Stomach (tissue), 4 donors: ENCODE measurements around the gene TET3.

Experiments
- POLR2A ChIP-seq, 4 donors: fragments of 450-650 bp; IDR thresholded peaks; one replicate each; pipeline ENCODE4 v1.6.1; 2016; ENCODE audit warnings: antibody characterized with exemption in 4 of 4, control low read depth in 2 of 4, mild to moderate bottlenecking in 1 of 4, moderate library complexity in 1 of 4
- TF ChIP-seq, protein P1 (sequence below), 7 experiments: fragments of 450-650 bp in 4 of 7; fragments of 200-600 bp in 3 of 7; sonication (generic) in 3 of 7; IDR thresholded peaks; one replicate each; pipeline ENCODE4 v1.5.1; 2016 to 2019; ENCODE audit warnings: antibody characterized with exemption in 7 of 7, control low read depth in 2 of 7, mild to moderate bottlenecking in 1 of 7

DNA sequence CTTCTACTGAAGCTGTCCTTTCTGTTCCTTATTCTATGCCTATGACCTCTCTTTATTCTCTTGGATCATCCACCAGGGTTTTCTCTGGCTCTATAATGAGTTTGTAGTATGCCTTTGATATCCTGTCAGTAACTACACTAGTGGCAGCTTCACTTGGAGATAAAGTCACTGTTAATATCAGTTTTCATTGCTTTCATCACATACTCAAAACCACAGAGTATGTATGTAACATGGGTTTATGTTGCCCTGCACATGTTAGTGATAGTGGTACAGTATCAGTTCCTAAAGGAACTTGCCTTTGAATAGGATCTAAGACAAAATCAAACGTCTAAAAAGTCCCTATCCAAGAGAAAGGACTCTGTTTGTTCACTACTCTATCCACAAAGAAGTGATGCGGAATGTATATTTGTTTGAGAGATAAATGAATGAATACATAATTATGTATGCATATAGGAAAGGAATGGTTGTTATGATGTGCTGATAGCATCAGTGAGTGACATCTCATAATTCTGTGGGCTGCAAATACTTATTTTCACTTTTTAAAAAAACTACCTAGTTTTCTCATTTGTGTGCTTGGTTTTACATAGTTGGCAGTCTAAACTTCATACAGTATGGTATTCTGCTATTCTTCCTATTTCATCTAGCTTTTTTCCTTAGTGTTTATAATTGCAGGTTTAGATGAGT lies 45.1 kb downstream of the TET3 start:
- TF ChIP-seq, protein P1, sequence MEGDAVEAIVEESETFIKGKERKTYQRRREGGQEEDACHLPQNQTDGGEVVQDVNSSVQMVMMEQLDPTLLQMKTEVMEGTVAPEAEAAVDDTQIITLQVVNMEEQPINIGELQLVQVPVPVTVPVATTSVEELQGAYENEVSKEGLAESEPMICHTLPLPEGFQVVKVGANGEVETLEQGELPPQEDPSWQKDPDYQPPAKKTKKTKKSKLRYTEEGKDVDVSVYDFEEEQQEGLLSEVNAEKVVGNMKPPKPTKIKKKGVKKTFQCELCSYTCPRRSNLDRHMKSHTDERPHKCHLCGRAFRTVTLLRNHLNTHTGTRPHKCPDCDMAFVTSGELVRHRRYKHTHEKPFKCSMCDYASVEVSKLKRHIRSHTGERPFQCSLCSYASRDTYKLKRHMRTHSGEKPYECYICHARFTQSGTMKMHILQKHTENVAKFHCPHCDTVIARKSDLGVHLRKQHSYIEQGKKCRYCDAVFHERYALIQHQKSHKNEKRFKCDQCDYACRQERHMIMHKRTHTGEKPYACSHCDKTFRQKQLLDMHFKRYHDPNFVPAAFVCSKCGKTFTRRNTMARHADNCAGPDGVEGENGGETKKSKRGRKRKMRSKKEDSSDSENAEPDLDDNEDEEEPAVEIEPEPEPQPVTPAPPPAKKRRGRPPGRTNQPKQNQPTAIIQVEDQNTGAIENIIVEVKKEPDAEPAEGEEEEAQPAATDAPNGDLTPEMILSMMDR (IDR thresholded peaks at IDR 0.05), result no peak
- no peak for TF ChIP-seq POLR2A (IDR thresholded peaks at IDR 0.05)
